Nephron (organoid): ENCODE results near the gene VANGL1.

Experiments used
- H3K27ac Mint-ChIP-seq, 3 experiments: 2 replicates each; pipeline ENCODE4 v1.8.0; 2020; ENCODE audit warnings: mixed read lengths in 3 of 3, mild to moderate bottlenecking in 2 of 3, moderate library complexity in 1 of 3
- H3K27me3 Mint-ChIP-seq: 2 replicates; pipeline ENCODE4 v1.8.0; 2021; ENCODE audit warnings: low read depth, mild to moderate bottlenecking, moderate library complexity, mixed read lengths
- H3K36me3 Mint-ChIP-seq: 2 replicates; pipeline ENCODE4 v1.8.0; 2020; ENCODE audit warnings: low read depth, mixed read lengths
- H3K4me1 Mint-ChIP-seq: 2 replicates; pipeline ENCODE4 v1.8.0; 2020; ENCODE audit warnings: mixed read lengths
- H3K4me3 Mint-ChIP-seq, 3 experiments: 2 replicates each; pipeline ENCODE4 v1.8.0; 2020; ENCODE audit warnings: mild to moderate bottlenecking in 3 of 3, mixed read lengths in 3 of 3, moderate library complexity in 2 of 3
- H3K9me3 Mint-ChIP-seq: 2 replicates; pipeline ENCODE4 v1.8.0; 2020; ENCODE audit warnings: mixed read lengths
- TF ChIP-seq, protein P1 (sequence below), 3 experiments: fragments of 200-600 bp; sonication (generic); IDR thresholded peaks; one replicate each; pipeline ENCODE4 v1.5.0; 2021; ENCODE audit warnings: antibody characterized with exemption in 3 of 3; ENCODE audit not compliant: unreplicated experiment in 3 of 3

VANGL1 gene

DNA sequence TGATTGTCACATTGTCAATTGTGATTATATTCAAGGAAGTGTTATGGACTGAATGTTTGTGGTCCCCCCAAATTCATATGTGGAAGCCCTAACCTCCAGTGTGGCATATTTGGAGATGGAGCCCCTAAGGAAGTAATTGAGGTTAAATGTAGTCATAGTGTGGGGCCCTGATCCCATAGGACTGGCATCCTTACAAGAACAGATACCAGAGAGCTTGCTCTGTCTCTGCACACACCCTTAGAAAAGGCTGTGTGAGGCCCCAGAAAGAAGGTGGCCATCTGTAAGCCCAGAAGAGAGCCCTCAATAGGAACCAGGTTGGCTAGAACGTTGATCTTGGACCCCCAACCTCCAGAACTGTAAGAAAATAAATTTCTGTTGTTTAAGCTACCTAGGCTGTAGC lies 28.1 kb downstream of the VANGL1 start:
- H3K9me3 Mint-ChIP-seq: no peaks in the 10 kb centered on the region
- H3K36me3 Mint-ChIP-seq: peaks cover 36% of the 10 kb centered on the region
- TF ChIP-seq, protein P1, sequence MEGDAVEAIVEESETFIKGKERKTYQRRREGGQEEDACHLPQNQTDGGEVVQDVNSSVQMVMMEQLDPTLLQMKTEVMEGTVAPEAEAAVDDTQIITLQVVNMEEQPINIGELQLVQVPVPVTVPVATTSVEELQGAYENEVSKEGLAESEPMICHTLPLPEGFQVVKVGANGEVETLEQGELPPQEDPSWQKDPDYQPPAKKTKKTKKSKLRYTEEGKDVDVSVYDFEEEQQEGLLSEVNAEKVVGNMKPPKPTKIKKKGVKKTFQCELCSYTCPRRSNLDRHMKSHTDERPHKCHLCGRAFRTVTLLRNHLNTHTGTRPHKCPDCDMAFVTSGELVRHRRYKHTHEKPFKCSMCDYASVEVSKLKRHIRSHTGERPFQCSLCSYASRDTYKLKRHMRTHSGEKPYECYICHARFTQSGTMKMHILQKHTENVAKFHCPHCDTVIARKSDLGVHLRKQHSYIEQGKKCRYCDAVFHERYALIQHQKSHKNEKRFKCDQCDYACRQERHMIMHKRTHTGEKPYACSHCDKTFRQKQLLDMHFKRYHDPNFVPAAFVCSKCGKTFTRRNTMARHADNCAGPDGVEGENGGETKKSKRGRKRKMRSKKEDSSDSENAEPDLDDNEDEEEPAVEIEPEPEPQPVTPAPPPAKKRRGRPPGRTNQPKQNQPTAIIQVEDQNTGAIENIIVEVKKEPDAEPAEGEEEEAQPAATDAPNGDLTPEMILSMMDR (IDR thresholded peaks at IDR 0.05; ENCODE audit: unreplicated experiment in 3 of 3): no peak
- H3K4me1 Mint-ChIP-seq: peaks cover 15% of the 10 kb centered on the region
- H3K27ac Mint-ChIP-seq: no peak overlapping the region
- H3K27me3 Mint-ChIP-seq: no peaks in the 10 kb centered on the region
- H3K4me3 Mint-ChIP-seq: no peak overlapping the region

DNA sequence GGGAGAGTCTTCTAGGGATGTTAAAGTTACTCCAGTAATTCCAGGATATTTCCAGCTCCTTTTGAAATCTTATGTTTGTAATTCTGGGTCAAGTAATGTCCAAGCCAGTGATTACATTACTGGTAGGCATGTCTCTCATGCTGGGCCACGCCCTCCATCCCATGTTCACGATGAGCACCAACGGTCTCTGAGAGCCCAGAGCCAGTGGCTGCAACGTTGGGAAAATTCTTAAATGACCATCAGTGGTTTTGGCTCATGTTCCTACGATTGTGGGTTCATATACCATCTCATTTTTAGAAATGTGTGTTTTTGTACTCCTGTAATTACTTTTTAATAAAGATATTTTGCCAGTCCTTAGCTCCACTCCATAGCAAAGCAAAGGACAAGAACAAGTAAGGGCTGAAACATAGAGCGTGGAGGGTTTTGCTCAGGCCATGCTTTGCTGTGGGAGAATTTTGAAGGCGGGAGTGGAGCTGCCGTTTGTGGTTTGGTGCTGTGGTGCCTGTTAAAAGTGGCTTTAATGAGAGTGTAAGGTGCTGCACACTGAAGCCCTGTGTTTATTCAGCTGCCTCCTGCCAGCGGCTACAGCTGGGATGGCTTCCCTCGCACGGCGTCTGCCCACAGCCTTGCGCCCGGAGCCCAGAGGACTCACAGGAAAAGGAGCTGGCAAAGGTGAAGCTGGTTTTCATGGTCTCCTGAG lies 28.9 kb downstream of the VANGL1 start:
- Mint-ChIP-seq H3K36me3 (peaks cover 36% of the 10 kb centered on the region), H3K4me1 (peaks cover 15% of the 10 kb centered on the region), H3K9me3 (no peaks in the 10 kb centered on the region), H3K27me3 (no peaks in the 10 kb centered on the region), H3K4me3 (no peak overlapping the region), H3K27ac (peak overlapping the region in 1 of 3 experiments; percentile 65)
- TF ChIP-seq, protein P1 (IDR thresholded peaks at IDR 0.05; ENCODE audit: unreplicated experiment in 3 of 3): no peak

DNA sequence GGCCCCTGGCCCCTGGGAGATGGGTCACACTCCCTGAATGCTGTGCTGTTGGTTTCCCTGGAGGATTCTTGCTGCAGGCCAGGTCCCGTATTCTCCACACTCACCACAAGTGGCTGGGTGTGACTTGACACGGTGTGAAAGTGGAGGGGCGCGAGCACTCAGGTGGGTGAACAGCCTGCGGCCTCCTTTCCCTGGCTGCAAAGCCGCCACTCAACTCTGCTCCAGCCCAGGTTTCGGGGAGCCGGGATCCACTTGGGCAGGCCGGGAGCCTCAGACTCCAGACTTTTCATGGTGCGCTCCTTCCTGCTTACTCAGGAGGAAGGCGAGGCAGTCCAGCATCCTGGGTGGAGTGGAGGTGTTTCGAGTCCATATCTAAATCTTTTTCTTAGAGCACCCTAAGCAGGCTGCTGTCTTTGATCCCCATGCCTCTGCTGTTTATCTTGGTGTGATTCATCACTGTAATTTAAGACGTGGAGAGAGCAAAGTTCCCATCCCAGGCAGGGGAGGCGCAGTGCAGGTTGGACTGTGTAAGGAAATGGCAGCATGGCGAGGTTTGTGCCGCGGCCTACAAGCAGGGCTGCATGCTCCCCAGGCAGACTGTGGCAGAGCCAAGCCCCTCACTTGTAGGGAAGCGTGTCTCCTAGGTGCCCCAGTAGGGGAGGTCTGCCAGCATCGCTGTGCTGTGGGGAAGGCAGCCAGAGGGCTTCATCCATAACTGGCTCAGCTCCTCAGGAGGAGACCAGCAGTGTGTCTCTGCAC lies 29.6 kb downstream of the VANGL1 start:
- no peaks in the 10 kb centered on the region for H3K9me3 Mint-ChIP-seq

DNA sequence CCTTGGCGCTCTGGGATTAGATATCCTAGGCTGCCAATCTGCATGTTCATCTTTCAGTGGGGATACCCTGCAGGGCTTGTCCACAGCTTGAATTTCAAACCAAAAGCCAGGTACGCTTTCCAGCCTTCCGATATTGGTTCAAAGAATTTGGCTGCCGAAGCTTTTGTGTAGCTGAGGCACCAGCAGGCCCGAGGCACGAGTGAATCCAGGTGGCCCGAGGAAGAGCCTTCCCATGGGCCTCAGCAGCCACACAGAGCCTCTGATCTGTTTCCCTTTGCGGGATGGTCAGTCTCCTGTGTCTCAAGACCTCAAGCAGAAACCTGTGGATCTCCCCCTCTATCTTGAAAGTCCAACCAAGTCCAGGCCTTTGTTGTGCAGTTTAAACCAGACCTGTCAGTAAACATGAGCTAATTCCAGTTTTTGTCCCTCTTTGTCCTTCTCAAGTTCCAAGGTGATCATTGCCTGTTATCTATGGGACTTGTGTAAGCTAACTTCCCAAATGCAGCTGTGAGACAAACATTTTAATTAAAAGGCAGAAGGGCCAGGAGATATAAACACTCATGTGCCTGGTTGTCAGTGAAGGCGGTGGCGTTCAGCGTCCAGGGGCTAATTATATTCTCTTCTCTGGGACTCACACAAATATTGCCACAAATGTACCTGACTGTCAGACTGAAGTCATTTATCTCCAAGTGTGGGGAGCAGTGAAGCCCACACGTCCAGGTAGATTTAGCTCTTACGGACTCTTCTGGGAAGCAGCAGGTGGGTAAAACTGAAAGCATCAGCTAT lies 30.6 kb downstream of the VANGL1 start:
- Mint-ChIP-seq H3K9me3 (no peaks in the 10 kb centered on the region), H3K4me3 (no peak overlapping the region), H3K27me3 (no peaks in the 10 kb centered on the region), H3K36me3 (peaks cover 27% of the 10 kb centered on the region), H3K4me1 (peaks cover 21% of the 10 kb centered on the region), H3K27ac (no peak overlapping the region)
- TF ChIP-seq, protein P1 (IDR thresholded peaks at IDR 0.05; ENCODE audit: unreplicated experiment in 3 of 3): no peak

More for the DNA sequence above, 29.6 kb downstream of the VANGL1 start:
- Mint-ChIP-seq H3K4me1 (peaks cover 15% of the 10 kb centered on the region), H3K36me3 (peaks cover 29% of the 10 kb centered on the region), H3K4me3 (no peak overlapping the region), H3K27ac (peak overlapping the region in 1 of 3 experiments; percentile 65), H3K27me3 (no peaks in the 10 kb centered on the region)
- TF ChIP-seq, protein P1 (IDR thresholded peaks at IDR 0.05; ENCODE audit: unreplicated experiment in 3 of 3): no peak

DNA sequence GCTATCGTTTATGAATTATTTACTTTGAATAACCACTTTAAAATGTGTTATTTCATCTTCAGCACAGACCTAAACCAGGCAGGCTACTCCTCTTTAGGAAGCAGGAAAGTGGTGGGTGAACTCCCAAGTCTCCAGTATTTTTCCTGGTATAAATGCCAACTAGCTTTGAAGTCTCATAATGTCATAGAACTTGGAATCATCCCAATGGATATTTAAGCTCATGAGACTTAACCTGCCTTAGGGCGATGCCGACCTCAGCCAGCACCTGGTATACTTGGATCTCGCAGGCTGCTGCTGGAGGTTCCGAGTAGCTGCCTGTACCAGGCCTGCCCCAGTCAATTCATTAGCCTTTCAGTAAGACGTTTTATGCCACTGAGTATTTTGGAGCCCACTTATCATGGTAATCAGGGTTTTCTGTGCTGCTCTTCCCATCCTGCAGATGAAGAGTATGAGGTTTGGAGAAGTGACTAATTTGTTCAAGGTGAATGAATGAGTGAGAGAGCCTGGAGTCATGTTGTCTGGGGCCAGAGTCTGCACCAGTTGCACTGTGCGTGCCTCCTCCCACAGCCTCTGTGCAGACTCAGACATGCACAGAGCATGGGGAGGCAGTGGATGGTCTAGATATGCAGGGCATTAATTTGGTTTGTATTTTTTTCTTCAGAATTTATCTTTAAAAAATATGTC lies 34.9 kb downstream of the VANGL1 start:
- Mint-ChIP-seq H3K27me3 (peaks cover 4% of the 10 kb centered on the region), H3K4me1 (peaks cover 23% of the 10 kb centered on the region), H3K36me3 (peaks cover 23% of the 10 kb centered on the region), H3K27ac (peak overlapping the region; percentile 48 to 62 (median 58)), H3K9me3 (no peaks in the 10 kb centered on the region), H3K4me3 (no peak overlapping the region)
- TF ChIP-seq, protein P1 (IDR thresholded peaks at IDR 0.05; ENCODE audit: unreplicated experiment in 3 of 3): no peak
